PC-9 (cell line): ENCODE measurements around the gene CREBBP. TPM values are rescaled to one million over a fixed set of nuclear protein-coding genes. Genes with fewer than 3 reads are reported as not detected.

Experiments
- BruUV-seq: library from RNA; stranded (reverse); fragments of 400-500 nt; replicated peaks from 2 replicates; lab custom pipeline; 2021; lab: Mats Ljungman, UMichigan
- CTCF ChIA-PET: fragments of 300-600 bp; sonication (Branson Sonifier 250); formaldehyde crosslinking; loops from one replicate; lab custom pipeline; 2022; ENCODE audit warnings: antibody characterized with exemption; lab: Charles Lee
- POLR2A ChIA-PET: fragments of 300-600 bp; sonication (Branson Sonifier 250); formaldehyde crosslinking; loops from one replicate; lab custom pipeline; 2022; ENCODE audit warnings: antibody characterized with exemption; ENCODE audit not compliant: unreplicated experiment; lab: Charles Lee
- DNase-seq, 2 experiments: peaks; one replicate each; pipeline versions ENCODE4 v3.0.0 to v3.0.0-alpha.2; 2015 to 2022; ENCODE audit warnings: mixed read lengths in 1 of 2
- H2AFZ ChIP-seq: fragments of 200-600 bp; sonication (generic); 2 replicates; pipeline ENCODE4 v1.8.1; 2017; ENCODE audit warnings: antibody characterized with exemption
- H3F3A ChIP-seq: fragments of 200-600 bp; sonication (generic); 2 replicates; pipeline ENCODE4 v1.8.1; 2017; ENCODE audit warnings: antibody characterized with exemption, mild to moderate bottlenecking, low read depth; ENCODE audit not compliant: insufficient read depth
- H3K27ac ChIP-seq: fragments of 200-600 bp; sonication (generic); 2 replicates; pipeline ENCODE4 v1.6.1; 2016; ENCODE audit warnings: mixed run types
- H3K27me3 ChIP-seq: fragments of 200-600 bp; sonication (generic); 2 replicates; pipeline ENCODE4 v1.6.1; 2016; ENCODE audit warnings: low read depth, mixed run types; ENCODE audit not compliant: insufficient read depth
- H3K36me3 ChIP-seq: fragments of 200-600 bp; sonication (generic); 2 replicates; pipeline ENCODE4 v1.6.1; 2016; ENCODE audit warnings: low read depth, mixed run types
- H3K4me1 ChIP-seq: fragments of 200-600 bp; sonication (generic); replicated peaks from 2 replicates; pipeline ENCODE4 v1.6.1; 2016; ENCODE audit warnings: mixed run types; ENCODE audit not compliant: insufficient read depth
- H3K4me2 ChIP-seq: fragments of 200-600 bp; sonication (generic); 2 replicates; pipeline ENCODE4 v1.6.1; 2017; ENCODE audit warnings: mixed run types
- H3K4me3 ChIP-seq: fragments of 200-600 bp; sonication (generic); 2 replicates; pipeline ENCODE4 v1.6.1; 2016; ENCODE audit warnings: mixed run types
- H3K79me2 ChIP-seq: fragments of 200-600 bp; sonication (generic); 2 replicates; pipeline ENCODE4 v1.6.1; 2017; ENCODE audit warnings: low read depth, mixed run types
- H3K9me2 ChIP-seq: fragments of 200-600 bp; sonication (generic); 2 replicates; pipeline ENCODE4 v1.8.1; 2017; ENCODE audit warnings: mild to moderate bottlenecking; ENCODE audit not compliant: insufficient read depth
- H3K9me3 ChIP-seq: fragments of 200-600 bp; sonication (generic); 2 replicates; pipeline ENCODE4 v1.8.1; 2016; ENCODE audit warnings: low read depth; ENCODE audit not compliant: insufficient read depth
- H4K20me1 ChIP-seq: fragments of 200-600 bp; sonication (generic); 2 replicates; pipeline ENCODE4 v1.8.1; 2017; ENCODE audit not compliant: insufficient read depth
- CTCF ChIP-seq: fragments of 200-600 bp; sonication (generic); conservative IDR thresholded peaks from 2 replicates; pipeline ENCODE4 v1.6.1; 2017; ENCODE audit warnings: mixed run types, antibody characterized with exemption, mild to moderate bottlenecking, moderate library complexity
- EZH2 ChIP-seq: fragments of 200-600 bp; sonication (generic); IDR thresholded peaks from 2 replicates; pipeline ENCODE4 v1.8.0; 2017; ENCODE audit warnings: antibody characterized with exemption, low read depth
- intact Hi-C: fragments of 100-400 bp; cut with micrococcal nuclease; formaldehyde crosslinking; loops from one replicate; pipeline ENCODE4 v1.10.0; 2022; ENCODE audit not compliant: unreplicated experiment
- total RNA-seq: library from RNA; stranded (reverse); gene quantifications from 2 replicates; pipeline ENCODE4 v1.2.3, GENCODE V29; 2021

CREBBP gene
- total RNA-seq, 1 experiment from 2014 or later, result 74.9 TPM

- Histone ChIP-seq H3K79me2 (peaks cover 79% of the 10 kb centered on the region), H2AFZ (no peak overlapping the region), H3F3A (peaks cover 6% of the 10 kb centered on the region; the same call in 1 of the 2 replicates), H3K4me2 (no peak overlapping the region), H3K27me3 (no peaks in the 10 kb centered on the region), H4K20me1 (peaks cover 43% of the 10 kb centered on the region), H3K36me3 (no peaks in the 10 kb centered on the region), H3K9me2 (no peaks in the 10 kb centered on the region), H3K9me3 (no peaks in the 10 kb centered on the region), H3K4me3 (no peak overlapping the region), H3K27ac (no peak overlapping the region), H3K4me1 (peaks cover 10% of the 10 kb centered on the region)
- DNase-seq, result no peak
- CTCF ChIA-PET, result interaction anchor here (0.6 kb wide), 1 partner anchor 188 kb away, joined by 3 read pairs; no protein-coding TSS in a partner anchor
- POLR2A ChIA-PET, result no interaction called here
- no TSS peak for BruUV-seq
- TF ChIP-seq EZH2, result no peak
- TF ChIP-seq CTCF, result no peak
- intact Hi-C loops, result no loop called here
Measured at GRCh38 chr16:3713587-3714242, 166.8 kb downstream of the CREBBP start.

DNA sequence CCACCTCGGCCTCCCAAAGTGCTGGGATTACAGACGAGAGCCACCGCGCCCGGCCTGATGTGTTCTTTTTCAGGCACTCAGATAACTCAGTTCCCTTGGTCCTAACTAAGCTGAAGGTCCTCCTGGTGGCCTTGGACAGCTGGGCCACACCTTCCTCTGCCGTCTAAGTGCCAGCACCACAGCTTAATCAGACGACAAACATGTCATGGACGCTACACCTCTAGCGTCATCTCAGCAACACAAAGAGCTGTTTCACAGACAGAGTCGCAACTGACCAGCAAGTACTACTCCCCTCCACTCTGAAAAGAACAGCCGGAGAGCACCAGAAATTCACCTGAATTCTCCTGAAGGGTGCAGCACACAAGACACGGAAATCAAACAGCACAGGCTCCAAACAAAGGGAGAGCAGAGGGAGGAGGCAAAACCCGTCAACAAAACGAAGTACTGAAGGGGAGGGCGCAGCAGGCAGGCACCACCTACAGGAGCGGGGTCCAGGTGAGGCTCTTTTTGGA lies 167.6 kb downstream of the CREBBP start:
- H3K4me2 ChIP-seq, result no peak overlapping the region
- H3K36me3 ChIP-seq, result no peaks in the 10 kb centered on the region
- intact Hi-C loops, result no loop called here
- H3K4me3 ChIP-seq, result no peak overlapping the region
- no peak overlapping the region for H2AFZ ChIP-seq
- H3K27ac ChIP-seq, result no peak overlapping the region
- H3K79me2 ChIP-seq, result peaks cover 81% of the 10 kb centered on the region
- no peaks in the 10 kb centered on the region for H3K27me3 ChIP-seq
- H3K9me2 ChIP-seq, result no peaks in the 10 kb centered on the region
- DNase-seq, result no peak
- TF ChIP-seq CTCF, result no peak
- no peak for TF ChIP-seq EZH2
- peaks cover 43% of the 10 kb centered on the region for H4K20me1 ChIP-seq
- H3K9me3 ChIP-seq, result no peaks in the 10 kb centered on the region
- BruUV-seq, result no TSS peak
- H3F3A ChIP-seq, result peaks cover 6% of the 10 kb centered on the region; the same call in 1 of the 2 replicates
- ChIA-PET POLR2A (no interaction called here), CTCF (no interaction called here)
- peaks cover 10% of the 10 kb centered on the region for H3K4me1 ChIP-seq

DNA sequence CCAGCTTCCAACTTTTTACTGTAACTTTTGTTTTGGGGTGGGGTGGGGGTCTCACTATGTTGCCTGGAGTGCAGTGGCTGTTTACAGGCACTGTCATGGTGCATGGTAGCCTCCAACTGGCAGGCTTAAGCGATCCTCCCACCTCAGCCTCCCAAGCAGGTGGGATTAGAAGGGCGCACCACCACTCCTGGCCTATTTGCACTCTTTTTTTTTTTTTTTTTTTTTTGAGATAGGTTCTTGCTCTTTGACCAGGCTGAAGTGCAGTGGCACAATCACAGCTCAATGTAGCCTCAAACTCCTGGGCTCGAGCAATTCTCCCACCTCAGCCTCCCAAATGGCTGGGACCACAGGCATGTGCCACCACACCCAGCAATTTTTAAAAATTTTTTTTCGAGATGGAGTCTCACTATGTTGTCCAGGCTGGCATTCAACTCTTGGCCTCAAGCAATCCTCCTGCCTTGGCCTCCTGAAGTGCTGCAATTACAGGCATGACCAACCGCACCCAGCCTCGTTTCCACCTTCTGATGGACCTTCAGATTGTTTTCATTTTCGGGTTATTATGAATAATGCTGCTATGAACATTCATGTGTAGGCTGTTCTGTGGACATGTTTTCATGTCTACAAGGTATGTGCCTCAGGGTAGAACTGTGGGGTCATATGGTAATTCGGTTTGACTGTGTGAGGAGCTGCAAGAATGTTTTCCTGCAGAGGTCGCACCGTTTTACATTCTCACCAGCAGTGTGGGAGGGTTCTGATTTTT lies 174.1 kb downstream of the CREBBP start:
- no TSS peak for BruUV-seq
- Histone ChIP-seq H3K9me2 (no peaks in the 10 kb centered on the region), H3K4me3 (no peak overlapping the region), H2AFZ (no peak overlapping the region), H3K4me1 (no peaks in the 10 kb centered on the region), H3K27ac (no peak overlapping the region), H3K36me3 (no peaks in the 10 kb centered on the region), H4K20me1 (peaks cover 17% of the 10 kb centered on the region), H3K79me2 (peaks cover 30% of the 10 kb centered on the region), H3K27me3 (no peaks in the 10 kb centered on the region), H3F3A (peaks cover 9% of the 10 kb centered on the region; the same call in 1 of the 2 replicates), H3K9me3 (no peaks in the 10 kb centered on the region), H3K4me2 (no peak overlapping the region)
- POLR2A ChIA-PET, result interaction anchor here (0.6 kb wide), 1 partner anchor 66 kb away, joined by 3 read pairs; no protein-coding TSS in a partner anchor
- CTCF ChIA-PET, result interaction anchor here (0.7 kb wide), 1 partner anchor 795 kb away, joined by 3 read pairs; no protein-coding TSS in a partner anchor
- no peak for DNase-seq
- intact Hi-C loops, result no loop called here
- TF ChIP-seq EZH2, result no peak
- no peak for TF ChIP-seq CTCF
